GM21367 (cell line): ENCODE measurements around the gene EXD3.
A peak's percentile ranks its signal among the peaks of the same experiment; 100 is the strongest.
"Not testable (repeated sequence)": the region's sequence is repeated elsewhere in the genome, so short reads cannot be mapped to it uniquely, and the experiment has no call there.

ENCODE experiments used
- ATAC-seq: cut with Tn5 transposase; IDR thresholded peaks from one replicate; pipeline ENCODE4 v1.9.1; 2021; ENCODE audit not compliant: unreplicated experiment

EXD3 gene

DNA sequence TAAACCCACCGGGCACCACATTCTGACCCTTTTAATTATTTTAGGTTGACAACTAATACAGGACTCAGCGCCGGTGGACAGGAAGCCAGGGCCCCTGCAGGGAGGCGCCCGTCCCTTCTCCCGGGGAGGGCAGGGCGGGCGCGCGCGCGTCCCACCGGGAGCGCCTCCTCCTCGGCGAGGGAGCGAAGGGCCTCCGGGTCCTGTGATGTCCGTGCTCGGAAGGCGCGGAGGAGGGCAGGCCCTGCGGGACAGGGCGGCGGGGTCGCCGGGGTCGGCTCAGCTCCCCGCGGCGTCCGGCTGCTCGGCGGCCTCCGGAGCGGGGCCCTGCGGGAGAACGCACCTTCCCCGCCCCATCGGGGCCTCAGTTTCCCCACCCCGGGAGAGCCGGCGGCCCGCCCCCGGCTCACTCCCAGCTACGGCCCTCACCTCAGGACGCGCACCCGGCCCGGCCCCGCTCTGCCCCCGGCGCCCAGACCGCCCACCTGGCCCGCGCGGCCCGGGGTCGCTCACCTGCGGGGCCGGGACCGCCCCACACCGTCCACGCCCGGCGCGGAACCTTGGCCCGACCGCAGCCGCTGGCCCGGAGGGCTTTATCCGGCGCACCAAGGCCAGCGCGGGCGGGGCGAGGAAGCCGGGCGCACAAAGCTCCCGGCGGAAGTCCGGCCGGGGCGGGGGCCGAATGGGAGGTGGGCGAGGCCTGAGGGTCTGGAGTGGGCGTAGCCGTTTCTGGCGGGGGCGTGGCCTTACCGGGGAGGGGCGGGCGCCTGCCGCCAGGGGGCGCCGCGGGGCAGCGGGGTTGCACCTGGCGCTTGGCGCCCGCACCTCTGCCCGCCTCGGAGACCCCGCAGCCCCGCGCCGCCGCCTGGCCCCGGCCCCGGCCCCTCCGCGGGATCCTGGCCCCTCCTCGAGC lies at the start of gene EXD3, which contains the start of gene NOXA1:
Gene EXD3 (minus strand): TSS at position 559 of the 910 bp plus-strand sequence. CDS start 27,805 bp downstream, outside the sequence.
Gene NOXA1 (plus strand): TSS at position 790 of the 910 bp plus-strand sequence. CDS start 137 bp downstream, outside the sequence.
- ATAC-seq: peak; percentile 79

DNA sequence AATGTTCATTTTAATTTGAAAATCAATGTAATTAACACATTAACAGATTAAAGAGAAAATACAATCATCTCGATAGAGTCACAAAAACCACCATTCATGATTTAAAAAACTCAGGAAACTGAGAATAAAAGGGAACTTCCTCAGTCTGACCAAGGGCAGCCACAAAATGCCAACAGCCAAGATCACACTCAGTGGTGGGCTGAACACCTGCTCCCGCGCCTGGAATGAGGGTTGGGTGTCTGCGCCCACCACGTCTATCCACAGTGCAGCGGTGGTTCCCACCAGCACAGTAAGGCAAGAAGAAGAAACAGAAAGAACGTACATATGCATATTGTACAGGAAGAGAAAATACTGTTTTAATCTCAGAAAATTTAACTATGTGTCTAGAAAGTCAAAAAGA lies 47.8 kb upstream of the EXD3 start:
- ATAC-seq: no peak

GRCh38 chr9:137467896-137468295 lies 44.9 kb upstream of the EXD3 start:
- no peak for ATAC-seq

GRCh38 chr9:137467161-137467581 lies 44.2 kb upstream of the EXD3 start:
- ATAC-seq: no peak

GRCh38 chr9:137466389-137467085 lies 43.6 kb upstream of the EXD3 start:
- ATAC-seq: not testable (repeated sequence)

DNA sequence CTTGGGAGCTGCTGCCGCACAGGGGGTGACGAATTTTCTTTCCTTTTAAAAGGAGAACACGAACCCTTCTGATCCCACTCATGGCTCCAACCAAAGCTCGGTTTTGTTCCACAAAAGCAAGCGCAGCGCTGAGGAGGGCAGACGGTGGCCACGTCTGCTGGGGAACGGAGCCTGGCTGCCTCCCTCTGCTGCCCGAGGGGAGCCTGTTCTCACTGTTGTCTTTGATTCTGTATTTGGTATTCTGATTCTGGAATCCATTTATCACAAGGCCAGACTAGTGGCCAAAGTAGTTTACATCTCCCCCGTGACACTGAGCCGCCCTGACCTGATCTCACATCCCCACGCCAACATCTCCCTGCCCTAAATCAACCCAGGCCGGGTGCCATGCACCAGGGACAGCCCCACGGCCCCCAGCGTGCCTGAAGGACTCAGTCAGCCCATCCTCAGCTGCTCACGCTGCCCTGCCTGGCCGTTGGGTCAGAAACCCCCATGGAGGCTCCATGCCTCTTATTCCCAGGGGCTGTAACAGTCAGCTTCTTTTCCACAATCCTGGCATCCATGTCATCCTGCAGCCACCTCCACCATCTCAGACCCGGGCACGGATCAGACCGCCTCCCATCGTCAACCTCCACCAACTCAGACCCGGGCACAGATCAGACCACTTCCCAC lies 42.9 kb upstream of the EXD3 start:
- no peak for ATAC-seq

DNA sequence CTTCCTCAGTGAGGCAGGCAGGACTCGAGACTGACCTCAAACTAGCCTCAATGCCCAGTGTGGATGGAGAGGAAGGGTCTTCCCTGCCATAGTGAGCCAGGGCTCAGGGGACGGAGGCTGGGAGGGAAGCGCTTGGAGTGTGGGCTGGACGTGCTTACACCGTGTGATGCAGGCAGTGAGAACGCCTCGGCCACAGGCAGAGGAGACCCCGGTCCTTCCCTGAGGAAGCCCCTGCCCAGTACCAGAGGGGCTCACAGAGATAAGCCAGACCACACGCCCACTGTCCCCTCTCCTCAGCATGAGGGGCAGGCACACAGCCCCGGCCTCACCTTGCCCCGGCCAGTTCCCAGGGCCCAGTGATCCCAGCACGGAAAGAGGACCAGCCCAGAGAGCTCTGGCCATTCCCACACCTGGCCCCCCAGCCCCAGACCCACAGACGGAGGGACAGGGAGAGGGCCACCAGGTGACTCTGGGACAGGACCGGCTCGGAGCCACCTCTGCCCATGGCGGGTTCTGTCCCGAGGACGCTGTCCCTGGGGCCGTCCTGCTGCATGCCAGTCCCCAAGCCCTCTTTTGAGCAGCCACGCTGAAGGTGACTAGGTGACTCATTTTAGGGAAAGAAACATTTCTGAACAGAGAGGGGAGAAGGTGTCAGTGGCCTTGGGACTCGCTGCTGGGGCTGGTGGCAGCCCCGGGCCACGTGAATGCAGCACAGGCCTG lies 42.2 kb upstream of the EXD3 start:
- ATAC-seq: no peak

DNA sequence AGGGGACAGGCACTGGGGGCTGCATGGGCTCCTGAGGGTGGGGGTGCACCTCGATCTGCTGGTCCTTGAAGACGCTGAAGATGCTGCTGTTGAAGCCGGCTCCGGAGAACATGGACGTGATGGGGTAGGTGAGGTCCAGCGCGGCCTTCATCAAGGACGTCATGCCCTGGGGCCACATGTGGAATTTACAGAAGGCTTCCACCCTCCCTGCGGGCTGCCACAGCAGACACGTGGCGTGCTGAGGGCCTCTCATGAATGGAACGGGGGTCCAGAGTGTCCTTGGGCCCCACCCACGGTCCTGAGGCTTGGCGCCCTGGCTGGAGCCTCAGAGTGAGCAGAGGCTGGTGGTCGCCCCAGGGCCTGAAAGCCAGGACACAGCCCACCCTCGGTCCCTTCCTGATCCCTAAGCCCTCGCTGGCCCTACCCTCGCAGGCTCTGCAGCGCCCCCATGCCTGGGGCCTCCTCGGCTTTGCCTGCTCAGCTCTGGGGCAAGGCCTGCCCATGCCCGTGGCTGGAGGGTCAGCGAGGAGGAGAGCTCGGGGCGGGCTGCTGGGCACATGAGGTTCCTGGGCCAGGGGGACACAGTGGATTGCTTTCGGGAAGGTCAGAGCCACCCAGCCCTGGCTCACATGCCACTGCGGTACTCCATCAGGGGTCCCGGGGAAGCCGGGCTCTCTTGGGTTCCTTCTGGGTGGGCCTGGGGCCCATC lies 41.5 kb upstream of the EXD3 start:
- ATAC-seq: no peak

DNA sequence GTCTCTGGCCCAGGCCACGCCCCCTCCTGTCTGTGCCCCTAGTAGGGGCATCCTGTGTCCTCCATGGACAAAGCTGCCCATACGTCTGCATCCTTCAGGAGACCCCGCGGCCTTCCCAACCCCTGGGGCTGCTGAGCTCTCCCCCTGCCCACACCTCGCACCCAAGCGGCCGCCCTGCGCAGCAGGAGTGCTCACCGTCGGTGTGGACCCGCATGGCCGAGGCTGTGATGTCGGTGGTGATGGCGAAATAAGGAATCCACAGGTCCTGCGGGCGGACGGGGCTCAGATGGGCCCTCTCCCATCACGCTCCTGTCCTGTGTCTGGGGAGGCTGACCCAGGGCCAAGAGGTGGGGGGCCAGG lies 40.9 kb upstream of the EXD3 start:
- ATAC-seq: no peak

GRCh38 chr9:137462986-137463930 lies 40.3 kb upstream of the EXD3 start:
- ATAC-seq: no peak

GRCh38 chr9:137462396-137462985 lies 39.5 kb upstream of the EXD3 start:
- no peak for ATAC-seq

- peak; percentile 43 for ATAC-seq
These were observed 38.9 kb upstream of the EXD3 start for GRCh38 chr9:137461663-137462395.

GRCh38 chr9:137461316-137461662 lies 38.3 kb upstream of the EXD3 start:
- no peak for ATAC-seq

GRCh38 chr9:137460363-137461315 lies 37.7 kb upstream of the EXD3 start:
- no peak for ATAC-seq

GRCh38 chr9:137459601-137460362 lies 36.8 kb upstream of the EXD3 start:
- ATAC-seq: no peak

DNA sequence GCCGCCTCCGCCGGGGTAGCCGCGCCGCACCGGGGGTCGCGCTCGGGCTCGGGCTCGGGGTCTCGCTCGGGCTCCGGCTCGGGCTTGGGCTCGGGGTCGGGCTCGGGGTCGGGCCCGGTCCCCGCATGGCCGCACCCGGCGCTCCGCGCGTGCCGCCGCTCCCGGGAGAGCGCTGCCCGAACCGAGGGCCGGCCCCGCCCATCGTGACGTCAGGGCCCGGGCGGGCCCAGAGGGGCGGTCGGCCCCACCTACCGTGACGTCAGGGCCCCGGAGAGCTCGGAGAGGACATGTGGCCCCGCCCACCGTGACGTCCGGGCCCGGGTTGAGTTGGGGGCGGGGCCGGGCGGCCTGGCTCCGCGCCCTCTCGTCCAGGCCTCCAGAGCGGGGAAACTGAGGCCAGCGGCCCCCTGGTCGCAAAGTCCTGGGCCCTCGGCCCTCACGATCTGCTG lies 36.2 kb upstream of the EXD3 start, which contains the start of gene NSMF:
Gene NSMF (minus strand): TSS at position 183 of the 449 bp plus-strand sequence. CDS start 232 bp downstream, outside the sequence.
- peak; percentile 56 for ATAC-seq
